Epithelial cell of esophagus (primary cell): ENCODE results near the gene CTAG1B.
"Not testable (repeated sequence)": the region's sequence is repeated elsewhere in the genome, so short reads cannot be mapped to it uniquely, and the experiment has no call there.

ENCODE experiments used
- DNase-seq: peaks from one replicate; pipeline ENCODE4 v3.0.0; 2010; ENCODE audit warnings: low read depth
- H3K4me3 ChIP-seq: 2 replicates; pipeline ENCODE4 v1.5.1; 2011; ENCODE audit warnings: mild to moderate bottlenecking, low read length, control low read depth
- TF ChIP-seq, protein P1 (sequence below): IDR thresholded peaks from 2 replicates; pipeline ENCODE4 v1.5.1; 2011; ENCODE audit warnings: low read depth, mild to moderate bottlenecking, low read length, control low read depth, inconsistent platforms; ENCODE audit not compliant: insufficient read depth; ENCODE audit errors: missing control alignments

Gene CTAG1B

GRCh38 chrX:154619182-154619581 is at the start of gene CTAG1B:
Gene CTAG1B, minus strand, starts transcription at chrX:154619282. Its CDS starts 64 bp downstream, at chrX:154619218.
- DNase-seq, H3K4me3 ChIP-seq: not testable (repeated sequence)

DNA sequence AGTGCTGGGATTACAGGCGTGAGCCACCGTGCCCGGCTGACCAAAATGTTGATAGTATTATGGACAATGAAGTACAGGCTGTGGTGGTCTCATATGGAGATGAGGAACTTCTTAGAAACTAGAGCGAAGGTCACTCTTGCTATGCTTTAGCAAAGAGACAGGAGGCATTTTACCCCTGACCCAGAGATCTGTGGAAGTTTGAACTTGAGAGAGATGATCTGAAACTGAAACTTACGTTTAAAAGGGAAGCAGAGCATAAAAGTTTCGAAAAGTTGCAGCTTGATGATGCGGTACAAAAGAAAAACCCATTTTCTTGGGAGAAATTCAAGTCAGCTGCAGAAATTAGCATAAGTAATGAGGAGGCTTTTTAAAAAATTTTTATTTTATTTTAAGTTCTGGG is 42.8 kb upstream of the CTAG1B start:
- TF ChIP-seq, protein P1, sequence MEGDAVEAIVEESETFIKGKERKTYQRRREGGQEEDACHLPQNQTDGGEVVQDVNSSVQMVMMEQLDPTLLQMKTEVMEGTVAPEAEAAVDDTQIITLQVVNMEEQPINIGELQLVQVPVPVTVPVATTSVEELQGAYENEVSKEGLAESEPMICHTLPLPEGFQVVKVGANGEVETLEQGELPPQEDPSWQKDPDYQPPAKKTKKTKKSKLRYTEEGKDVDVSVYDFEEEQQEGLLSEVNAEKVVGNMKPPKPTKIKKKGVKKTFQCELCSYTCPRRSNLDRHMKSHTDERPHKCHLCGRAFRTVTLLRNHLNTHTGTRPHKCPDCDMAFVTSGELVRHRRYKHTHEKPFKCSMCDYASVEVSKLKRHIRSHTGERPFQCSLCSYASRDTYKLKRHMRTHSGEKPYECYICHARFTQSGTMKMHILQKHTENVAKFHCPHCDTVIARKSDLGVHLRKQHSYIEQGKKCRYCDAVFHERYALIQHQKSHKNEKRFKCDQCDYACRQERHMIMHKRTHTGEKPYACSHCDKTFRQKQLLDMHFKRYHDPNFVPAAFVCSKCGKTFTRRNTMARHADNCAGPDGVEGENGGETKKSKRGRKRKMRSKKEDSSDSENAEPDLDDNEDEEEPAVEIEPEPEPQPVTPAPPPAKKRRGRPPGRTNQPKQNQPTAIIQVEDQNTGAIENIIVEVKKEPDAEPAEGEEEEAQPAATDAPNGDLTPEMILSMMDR: no peak
- H3K4me3 ChIP-seq: no peak overlapping the region
- no peak for DNase-seq

GRCh38 chrX:154661170-154661569 is 42.1 kb upstream of the CTAG1B start:
- no peak for DNase-seq
- TF ChIP-seq, protein P1: no peak
- H3K4me3 ChIP-seq: no peak overlapping the region

DNA sequence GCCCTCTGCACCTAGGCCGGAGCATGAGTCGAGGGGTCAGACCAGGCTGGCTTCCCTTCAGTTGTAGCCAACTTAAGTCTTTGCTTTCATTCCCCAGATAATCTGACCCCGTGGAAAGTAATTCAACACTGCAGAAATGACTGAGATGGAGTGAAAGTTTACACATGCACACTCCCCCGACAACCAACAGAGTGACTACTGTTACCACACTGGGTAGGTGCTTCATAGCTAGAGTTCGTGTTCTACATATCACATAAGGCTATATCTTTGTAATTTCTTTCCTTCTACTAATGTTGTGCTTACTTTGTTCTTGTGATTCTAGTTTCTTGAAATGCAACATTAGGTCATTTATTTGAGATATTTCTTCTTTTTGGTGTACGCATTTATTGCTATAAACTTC is 41.5 kb upstream of the CTAG1B start:
- H3K4me3 ChIP-seq: no peak overlapping the region
- TF ChIP-seq, protein P1: no peak
- no peak for DNase-seq

DNA sequence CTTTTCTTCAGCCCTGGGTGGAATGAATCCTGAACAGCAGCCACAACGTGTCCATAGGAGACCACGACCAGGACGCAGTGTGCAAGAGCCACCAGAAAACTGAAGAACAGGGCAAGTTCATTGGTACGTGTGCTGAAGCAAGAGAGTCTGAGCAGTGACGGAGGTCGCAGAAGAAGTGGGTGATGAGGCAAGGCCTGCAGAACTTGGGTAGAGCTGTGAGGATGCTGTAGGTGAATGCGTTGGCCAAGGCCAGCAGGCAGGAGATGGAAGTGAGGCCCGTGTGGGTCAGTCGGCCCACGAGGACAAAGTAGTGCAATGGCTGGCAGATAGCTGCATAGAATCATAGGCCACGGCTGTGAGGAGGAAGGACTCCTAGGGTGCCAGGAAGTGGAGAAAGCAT is 39.9 kb upstream of the CTAG1B start:
- H3K4me3 ChIP-seq: no peak overlapping the region
- TF ChIP-seq, protein P1: no peak
- DNase-seq: no peak

GRCh38 chrX:154658187-154658586 is 39.1 kb upstream of the CTAG1B start:
- no peak for DNase-seq
- TF ChIP-seq, protein P1: no peak
- no peak overlapping the region for H3K4me3 ChIP-seq

GRCh38 chrX:154657226-154657805 is 38.2 kb upstream of the CTAG1B start:
- no peak for DNase-seq
- no peak overlapping the region for H3K4me3 ChIP-seq
- TF ChIP-seq, protein P1: no peak
